ENCODE measurements around the gene AUH.

DNA sequence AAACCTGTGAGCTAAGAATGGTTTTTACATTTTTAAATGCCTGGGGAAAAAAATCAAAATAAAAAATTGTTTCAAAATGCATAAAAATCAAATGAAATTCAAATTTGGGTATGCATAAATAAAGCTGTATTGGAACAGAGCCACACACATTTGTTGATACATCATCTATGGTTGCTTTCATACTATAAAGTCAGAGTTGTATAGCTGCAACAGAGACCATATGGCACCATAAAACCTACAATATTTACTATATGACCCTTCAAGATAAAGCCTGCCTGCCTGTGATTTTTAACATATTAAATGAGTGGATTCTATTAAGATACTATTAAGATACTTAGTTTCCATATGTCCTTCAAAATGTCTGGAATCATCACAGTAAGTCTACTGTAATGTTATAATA, 40.0 kb downstream of the AUH start:
- no peak for TF ChIP-seq FOXA1 (IDR thresholded peaks at IDR 0.05)
- no peak for TF ChIP-seq SP1 (IDR thresholded peaks at IDR 0.05)
- TF ChIP-seq FOXM1 (IDR thresholded peaks at IDR 0.05; ENCODE audit: borderline replicate concordance) = no peak
- no peak for TF ChIP-seq FOXK2 (IDR thresholded peaks at IDR 0.05)
- no peak for TF ChIP-seq BHLHE40 (IDR thresholded peaks at IDR 0.05; ENCODE audit: borderline replicate concordance)
- TF ChIP-seq L3MBTL2 (conservative IDR thresholded peaks at IDR 0.05) = no peak
- TF ChIP-seq ELF4 (IDR thresholded peaks at IDR 0.05) = no peak

Data from HEK293T (cell line).